ENCODE results near the gene NUDT7. TPM values are rescaled to one million over a fixed set of nuclear protein-coding genes. Genes with fewer than 3 reads are reported as not detected.

The NUDT7 gene
- total and polyA plus RNA-seq, 4 donors: 15.4 to 30.2 (median 25.3) TPM

- H3K27ac ChIP-seq (ENCODE audit: low read depth in 1 of 2, low read length in 2 of 2): no peak overlapping the region
- no peak overlapping the region for H3K4me3 ChIP-seq (ENCODE audit: low read depth in 1 of 3, low read length in 3 of 3)
- 60% methylated on average over 5 of the region's 5 CpGs for WGBS
- DNase-seq (ENCODE audit: low spot score): no peak
- no peak overlapping the region for H3K9ac ChIP-seq (ENCODE audit: low read depth in 1 of 2, low read length in 2 of 2)
- peaks cover 0 to 5% (median 0%) of the 10 kb centered on the region in 4 donors for H3K27me3 ChIP-seq (ENCODE audit: control insufficient read depth in 4 of 4, insufficient read depth in 4 of 4, low read length in 3 of 4)
- TF ChIP-seq EGR1 (IDR thresholded peaks at IDR 0.05; ENCODE audit: low read depth in 2 of 2) (no peak), GABPA (IDR thresholded peaks at IDR 0.05 in 1 of 2, conservative IDR thresholded peaks at IDR 0.05 in 1 of 2) (no peak), HNF4G (IDR thresholded peaks at IDR 0.05) (no peak), CTCF (IDR thresholded peaks at IDR 0.05; ENCODE audit: low read depth, low read length, missing input control) (no peak), RAD21 (IDR thresholded peaks at IDR 0.05) (peak in 1 of 2 donors; percentile 14), HNF4A (conservative IDR thresholded peaks at IDR 0.05) (peak in 1 of 2 donors; percentile 11), RXRA (IDR thresholded peaks at IDR 0.05) (no peak), FOXA2 (IDR thresholded peaks at IDR 0.05) (peak; percentile 70), SP1 (IDR thresholded peaks at IDR 0.05) (no peak), MAX (IDR thresholded peaks at IDR 0.05) (no peak), REST (IDR thresholded peaks at IDR 0.05) (no peak)
- H3K9me3 ChIP-seq (ENCODE audit: control insufficient read depth in 4 of 4, low read length in 3 of 4): no peaks in the 10 kb centered on the region
- H3K36me3 ChIP-seq (ENCODE audit: control insufficient read depth in 4 of 4, insufficient read depth in 3 of 4, low read depth in 1 of 4, low read length in 3 of 4): no peaks in the 10 kb centered on the region
- peaks cover 6 to 17% (median 11%) of the 10 kb centered on the region in 4 donors for H3K4me1 ChIP-seq (ENCODE audit: control insufficient read depth in 4 of 4, insufficient read depth in 4 of 4, low read length in 3 of 4)
Measured at GRCh38 chr16:77786186-77786847, 64.0 kb downstream of the NUDT7 start.

- Histone ChIP-seq H3K27me3 (ENCODE audit: control insufficient read depth in 4 of 4, insufficient read depth in 4 of 4, low read length in 3 of 4) (peaks cover 0 to 6% (median 2%) of the 10 kb centered on the region in 4 donors), H3K4me3 (ENCODE audit: low read depth in 1 of 3, low read length in 3 of 3) (no peak overlapping the region), H3K9me3 (ENCODE audit: control insufficient read depth in 4 of 4, low read length in 3 of 4) (no peaks in the 10 kb centered on the region), H3K27ac (ENCODE audit: low read depth in 1 of 2, low read length in 2 of 2) (no peak overlapping the region), H3K36me3 (ENCODE audit: control insufficient read depth in 4 of 4, insufficient read depth in 3 of 4, low read depth in 1 of 4, low read length in 3 of 4) (no peaks in the 10 kb centered on the region), H3K4me1 (ENCODE audit: control insufficient read depth in 4 of 4, insufficient read depth in 4 of 4, low read length in 3 of 4) (peaks cover 6 to 15% (median 10%) of the 10 kb centered on the region in 4 donors), H3K9ac (ENCODE audit: low read depth in 1 of 2, low read length in 2 of 2) (no peak overlapping the region)
- no peak for DNase-seq (ENCODE audit: low spot score)
- no peak for TF ChIP-seq HNF4G (IDR thresholded peaks at IDR 0.05)
- no peak for TF ChIP-seq RXRA (IDR thresholded peaks at IDR 0.05)
- no peak for TF ChIP-seq GABPA (IDR thresholded peaks at IDR 0.05 in 1 of 2, conservative IDR thresholded peaks at IDR 0.05 in 1 of 2)
- no peak for TF ChIP-seq NR2F2 (IDR thresholded peaks at IDR 0.05)
- TF ChIP-seq MAX (IDR thresholded peaks at IDR 0.05): no peak
- TF ChIP-seq SP1 (IDR thresholded peaks at IDR 0.05): no peak
- TF ChIP-seq EGR1 (IDR thresholded peaks at IDR 0.05; ENCODE audit: low read depth in 2 of 2): no peak
- no peak for TF ChIP-seq JUND (IDR thresholded peaks at IDR 0.05)
- TF ChIP-seq ATF3 (IDR thresholded peaks at IDR 0.05): no peak
- no peak for TF ChIP-seq HNF4A (conservative IDR thresholded peaks at IDR 0.05)
- TF ChIP-seq RAD21 (IDR thresholded peaks at IDR 0.05): no peak
- no peak for TF ChIP-seq CTCF (IDR thresholded peaks at IDR 0.05; ENCODE audit: low read depth, low read length, missing input control)
- no peak for TF ChIP-seq FOXA2 (IDR thresholded peaks at IDR 0.05)
- no peak for TF ChIP-seq REST (IDR thresholded peaks at IDR 0.05)
- TF ChIP-seq YY1 (IDR thresholded peaks at IDR 0.05): no peak
- 57% methylated on average over 2 of the region's 2 CpGs for WGBS
Measured at GRCh38 chr16:77787452-77787851, 65.1 kb downstream of the NUDT7 start.
